Osteoblast (primary cell): ENCODE data around the gene SOD3. TPM values are rescaled to one million over a fixed set of nuclear protein-coding genes. Genes with fewer than 3 reads are reported as not detected.

Experiments
- DNase-seq: peaks from one replicate; pipeline ENCODE4 v3.0.0; 2011; ENCODE audit warnings: low spot score, mixed read lengths; ENCODE audit not compliant: insufficient read length; ENCODE audit errors: missing footprints
- H2AFZ ChIP-seq: 2 replicates; pipeline ENCODE4 v1.6.0; 2011; ENCODE audit warnings: mild to moderate bottlenecking, low read length
- H3K27ac ChIP-seq: 2 replicates; pipeline ENCODE4 v1.5.1; 2011; ENCODE audit warnings: mild to moderate bottlenecking, low read depth, low read length, moderate library complexity
- H3K27me3 ChIP-seq: 2 replicates; pipeline ENCODE4 v1.6.0; 2012; ENCODE audit warnings: mild to moderate bottlenecking, control low read depth, inconsistent platforms, low read length, moderate library complexity; ENCODE audit not compliant: insufficient read depth
- H3K36me3 ChIP-seq: 2 replicates; pipeline ENCODE4 v1.5.1; 2011; ENCODE audit warnings: mild to moderate bottlenecking, low read length, control low read depth, moderate library complexity; ENCODE audit not compliant: insufficient read depth
- H3K4me1 ChIP-seq: 2 replicates; pipeline ENCODE4 v1.5.1; 2011; ENCODE audit warnings: mild to moderate bottlenecking, low read length, control low read depth, moderate library complexity; ENCODE audit not compliant: insufficient read depth
- H3K4me2 ChIP-seq: 2 replicates; pipeline ENCODE4 v1.6.0; 2011; ENCODE audit warnings: mild to moderate bottlenecking, low read length; ENCODE audit not compliant: insufficient read depth
- H3K4me3 ChIP-seq: fragments of 200-600 bp; sonication (generic); 3 replicates; pipeline ENCODE4 v1.5.1; 2012; ENCODE audit warnings: mild to moderate bottlenecking, low read length, inconsistent platforms; ENCODE audit not compliant: insufficient read depth
- H3K79me2 ChIP-seq: 2 replicates; pipeline ENCODE4 v1.6.0; 2012; ENCODE audit warnings: mild to moderate bottlenecking, low read length, control low read depth, inconsistent platforms; ENCODE audit not compliant: insufficient read depth
- H3K9me3 ChIP-seq: 2 replicates; pipeline ENCODE4 v1.5.1; 2011; ENCODE audit warnings: low read depth, low read length, control low read depth
- H4K20me1 ChIP-seq: 2 replicates; pipeline ENCODE4 v1.6.0; 2012; ENCODE audit warnings: mild to moderate bottlenecking, low read length, control low read depth; ENCODE audit not compliant: insufficient read depth
- CTCF ChIP-seq: IDR thresholded peaks from 2 replicates; pipeline ENCODE4 v1.5.1; 2011; ENCODE audit warnings: mild to moderate bottlenecking, low read depth, low read length, moderate library complexity; ENCODE audit errors: extremely low read depth
- total RNA-seq: library from RNA; depleted of rRNA; stranded (reverse); fragments of >200 nt; gene quantifications from 2 replicates; pipeline ENCODE4 v1.2.3, GENCODE V29; 2012

Gene SOD3
- total RNA-seq, 1 donor = 4.3 TPM

GRCh38 chr4:24807611-24808010 lies 12.2 kb downstream of the SOD3 start:
- H4K20me1 ChIP-seq = no peaks in the 10 kb centered on the region
- DNase-seq = no peak
- no peaks in the 10 kb centered on the region for H3K79me2 ChIP-seq
- no peaks in the 10 kb centered on the region for H3K9me3 ChIP-seq
- no peak overlapping the region for H3K4me3 ChIP-seq
- H2AFZ ChIP-seq = no peak overlapping the region
- no peak overlapping the region for H3K27ac ChIP-seq
- peaks cover 7% of the 10 kb centered on the region for H3K36me3 ChIP-seq
- no peak overlapping the region for H3K4me2 ChIP-seq
- peaks cover 8% of the 10 kb centered on the region for H3K4me1 ChIP-seq
- no peaks in the 10 kb centered on the region for H3K27me3 ChIP-seq
- no peak for TF ChIP-seq CTCF

GRCh38 chr4:24808261-24808660 lies 12.9 kb downstream of the SOD3 start:
- no peaks in the 10 kb centered on the region for H4K20me1 ChIP-seq
- H3K27ac ChIP-seq = no peak overlapping the region
- no peak overlapping the region for H2AFZ ChIP-seq
- H3K4me1 ChIP-seq = peaks cover 4% of the 10 kb centered on the region
- H3K27me3 ChIP-seq = no peaks in the 10 kb centered on the region
- no peak for TF ChIP-seq CTCF
- H3K9me3 ChIP-seq = no peaks in the 10 kb centered on the region
- no peaks in the 10 kb centered on the region for H3K79me2 ChIP-seq
- peaks cover 7% of the 10 kb centered on the region for H3K36me3 ChIP-seq
- no peak overlapping the region for H3K4me3 ChIP-seq
- DNase-seq = no peak
- no peak overlapping the region for H3K4me2 ChIP-seq

- Histone ChIP-seq H3K9me3 (no peaks in the 10 kb centered on the region), H3K27me3 (no peaks in the 10 kb centered on the region), H3K36me3 (peaks cover 7% of the 10 kb centered on the region), H4K20me1 (no peaks in the 10 kb centered on the region), H3K4me3 (no peak overlapping the region), H3K27ac (no peak overlapping the region), H2AFZ (no peak overlapping the region), H3K4me1 (peaks cover 4% of the 10 kb centered on the region), H3K79me2 (no peaks in the 10 kb centered on the region), H3K4me2 (no peak overlapping the region)
- no peak for TF ChIP-seq CTCF
- DNase-seq = no peak
Observed at GRCh38 chr4:24808955-24809354, 13.6 kb downstream of the SOD3 start.

GRCh38 chr4:24809376-24809775 lies 14.0 kb downstream of the SOD3 start:
- H3K36me3 ChIP-seq = peaks cover 7% of the 10 kb centered on the region
- no peak overlapping the region for H2AFZ ChIP-seq
- no peak overlapping the region for H3K4me2 ChIP-seq
- TF ChIP-seq CTCF = no peak
- H3K4me1 ChIP-seq = peaks cover 4% of the 10 kb centered on the region
- H3K79me2 ChIP-seq = no peaks in the 10 kb centered on the region
- no peak for DNase-seq
- H3K27me3 ChIP-seq = no peaks in the 10 kb centered on the region
- no peaks in the 10 kb centered on the region for H4K20me1 ChIP-seq
- no peak overlapping the region for H3K27ac ChIP-seq
- H3K4me3 ChIP-seq = no peak overlapping the region
- no peaks in the 10 kb centered on the region for H3K9me3 ChIP-seq
